NCI-H2107 treated with DMSO at 0.1 percent for 48 hours (cell line): ENCODE measurements around the gene SLC52A3.

Experiments used
- DNase-seq: peaks from one replicate; lab custom pipeline; 2025; ENCODE audit not compliant: unreplicated experiment; lab: John Stamatoyannopoulos, UW

Gene SLC52A3

GRCh38 chr20:770691-771090 is 2.4 kb upstream of the SLC52A3 start:
- no peak for DNase-seq

GRCh38 chr20:766906-767305 is 1.4 kb downstream of the SLC52A3 start:
- no peak for DNase-seq

GRCh38 chr20:764255-764654 is 4.0 kb downstream of the SLC52A3 start:
- DNase-seq: no peak

GRCh38 chr20:761418-762381 is 6.6 kb downstream of the SLC52A3 start:
- DNase-seq: no peak

GRCh38 chr20:760751-761417 is 7.4 kb downstream of the SLC52A3 start:
- DNase-seq: no peak

- DNase-seq: no peak
Observed at GRCh38 chr20:757506-757905, 10.8 kb downstream of the SLC52A3 start.

- DNase-seq: no peak
Observed at GRCh38 chr20:755941-756340, 12.4 kb downstream of the SLC52A3 start.

GRCh38 chr20:754904-755303 is 13.4 kb downstream of the SLC52A3 start:
- DNase-seq: no peak

- no peak for DNase-seq
Observed at GRCh38 chr20:753897-754635, 14.2 kb downstream of the SLC52A3 start.

GRCh38 chr20:753136-753535 is 15.2 kb downstream of the SLC52A3 start:
- DNase-seq: no peak

- DNase-seq: no peak
Observed at GRCh38 chr20:752291-752690, 16.0 kb downstream of the SLC52A3 start.

GRCh38 chr20:751761-752160 is 16.5 kb downstream of the SLC52A3 start:
- DNase-seq: no peak

GRCh38 chr20:750801-751200 is 17.5 kb downstream of the SLC52A3 start:
- DNase-seq: no peak

- no peak for DNase-seq
Observed at GRCh38 chr20:745683-746301, 22.5 kb downstream of the SLC52A3 start.

- no peak for DNase-seq
Observed at GRCh38 chr20:742156-742555, 26.1 kb downstream of the SLC52A3 start.

- DNase-seq: no peak
Observed at GRCh38 chr20:741620-742019, 26.7 kb downstream of the SLC52A3 start.

- no peak for DNase-seq
Observed at GRCh38 chr20:740162-740561, 28.1 kb downstream of the SLC52A3 start.

- DNase-seq: no peak
Observed at GRCh38 chr20:739736-740135, 28.6 kb downstream of the SLC52A3 start.

- DNase-seq: no peak
Observed at GRCh38 chr20:733861-734260, 34.4 kb downstream of the SLC52A3 start.

GRCh38 chr20:732727-733126 is 35.6 kb downstream of the SLC52A3 start:
- no peak for DNase-seq

GRCh38 chr20:731891-732560 is 36.3 kb downstream of the SLC52A3 start:
- no peak for DNase-seq
